Spleen (tissue), 13 donors: Measurements from ENCODE around the gene SMARCA1. TPM values are rescaled to one million over a fixed set of nuclear protein-coding genes. Genes with fewer than 3 reads are reported as not detected.

Experiments
- DNase-seq: peaks from one replicate; pipeline ENCODE4 v3.0.0-alpha.2; 2020
- H3K27ac ChIP-seq, 8 donors: fragments of 200-600 bp; sonication (generic) in 7 of 8; 1 replicate in 4 of 8; 2 replicates in 4 of 8; pipeline versions ENCODE4 v1.5.0 to v1.8.0; 2016 to 2021; ENCODE audit warnings: inconsistent platforms in 4 of 8, mild to moderate bottlenecking in 4 of 8, moderate library complexity in 1 of 8
- H3K27me3 ChIP-seq, 7 donors: fragments of 200-600 bp; sonication (generic) in 6 of 7; replicated peaks in 1 of 7; 1 replicate in 4 of 7; 2 replicates in 3 of 7; pipeline versions ENCODE4 v1.5.0 to v1.8.0; 2016 to 2021; ENCODE audit warnings: inconsistent platforms in 3 of 7, mild to moderate bottlenecking in 1 of 7
- H3K36me3 ChIP-seq, 6 donors: fragments of 200-600 bp; sonication (generic) in 5 of 6; 1 replicate in 4 of 6; 2 replicates in 2 of 6; pipeline versions ENCODE4 v1.5.0 to v1.8.0; 2016 to 2021; ENCODE audit warnings: inconsistent platforms in 2 of 6
- H3K4me1 ChIP-seq, 6 donors: fragments of 200-600 bp; sonication (generic) in 5 of 6; 1 replicate in 3 of 6; 2 replicates in 3 of 6; pipeline versions ENCODE4 v1.5.0 to v1.8.0; 2016 to 2021; ENCODE audit warnings: inconsistent platforms in 3 of 6
- H3K4me3 ChIP-seq, 8 donors: fragments of 200-600 bp; sonication (generic) in 7 of 8; 1 replicate in 4 of 8; 2 replicates in 4 of 8; pipeline versions ENCODE4 v1.5.0 to v1.8.0; 2016 to 2021; ENCODE audit warnings: inconsistent platforms in 4 of 8, mild to moderate bottlenecking in 4 of 8, moderate library complexity in 2 of 8
- H3K9me3 ChIP-seq, 8 donors: fragments of 200-600 bp; sonication (generic) in 7 of 8; 1 replicate in 4 of 8; 2 replicates in 4 of 8; pipeline versions ENCODE4 v1.5.0 to v1.8.0; 2016 to 2021; ENCODE audit warnings: inconsistent platforms in 4 of 8
- POLR2A ChIP-seq, 3 donors: fragments of 450-650 bp; IDR thresholded peaks; one replicate each; pipeline ENCODE4 v1.5.1; 2017; ENCODE audit warnings: antibody characterized with exemption in 3 of 3, mild to moderate bottlenecking in 1 of 3
- POLR2AphosphoS5 ChIP-seq, 3 donors: sonication (generic); formaldehyde crosslinking; IDR thresholded peaks; one replicate each; pipeline ENCODE4 v1.5.1; 2017; ENCODE audit warnings: antibody characterized with exemption in 3 of 3
- WGBS, 5 donors: extraction: QIAGEN DNeasy Blood & Tissue Kit in 3 of 5; methylation state at CpG; one replicate each; pipeline versions ENCODE4 v1.1.5 to v1.1.7; 2013 to 2018; 5-methylcytosine and 5-hydroxymethylcytosine counted together
- intact Hi-C: fragments of 100-400 bp; cut with DNase I; formaldehyde crosslinking; loops from one replicate; pipeline ENCODE4 v1.15.0; 2023; ENCODE audit warnings: low total_unique reads
- long read RNA-seq, 2 donors: transcript quantifications; one replicate each; lab custom pipeline, GENCODE V29; 2026
- polyA plus RNA-seq, 3 donors: library from polyadenylated mRNA; stranded (reverse); fragments of 200-250 nt; gene quantifications; one replicate each; pipeline ENCODE4 v1.2.1, GENCODE V29; 2013
- total RNA-seq, 7 donors: library from RNA; depleted of rRNA in 3 of 7; stranded (reverse); fragments of >200 nt in 3 of 7; fragmentation: NEBNext Ultra II Directional in 4 of 7; extraction: Animal tissue kit (Norgen Biotek cat#: 25700) in 4 of 7; gene quantifications; one replicate each; pipeline versions ENCODE4 v1.1.0 to v1.2.1, GENCODE V29; 2016 to 2021
- TF ChIP-seq, protein P1 (sequence below), 11 experiments: fragments of 200-600 bp in 7 of 11; fragments of 450-650 bp in 4 of 11; sonication (generic) in 4 of 11; IDR thresholded peaks in 8 of 11; conservative IDR thresholded peaks in 3 of 11; 1 replicate in 7 of 11; 2 replicates in 4 of 11; pipeline versions ENCODE4 v1.4.0 to v1.8.0; 2016 to 2021; ENCODE audit warnings: antibody characterized with exemption in 11 of 11, inconsistent platforms in 4 of 11, mild to moderate bottlenecking in 1 of 11
- donor health status: healthy with polysubstance abuse.
- donor health status: DM: no; HTN: no; CAD: no; lungs with moderate emphysema.
- donor health status: DM: no; HTN: no; CAD: no.
- donor health status: Bipolar disorder and iron deficiency.
- donor health status: healthy.
- donor health status: DM: no; HTN: no; CAD: no.
- donor health status: DM: yes; HTN: yes; CAD: no.

SMARCA1 gene, protein sequence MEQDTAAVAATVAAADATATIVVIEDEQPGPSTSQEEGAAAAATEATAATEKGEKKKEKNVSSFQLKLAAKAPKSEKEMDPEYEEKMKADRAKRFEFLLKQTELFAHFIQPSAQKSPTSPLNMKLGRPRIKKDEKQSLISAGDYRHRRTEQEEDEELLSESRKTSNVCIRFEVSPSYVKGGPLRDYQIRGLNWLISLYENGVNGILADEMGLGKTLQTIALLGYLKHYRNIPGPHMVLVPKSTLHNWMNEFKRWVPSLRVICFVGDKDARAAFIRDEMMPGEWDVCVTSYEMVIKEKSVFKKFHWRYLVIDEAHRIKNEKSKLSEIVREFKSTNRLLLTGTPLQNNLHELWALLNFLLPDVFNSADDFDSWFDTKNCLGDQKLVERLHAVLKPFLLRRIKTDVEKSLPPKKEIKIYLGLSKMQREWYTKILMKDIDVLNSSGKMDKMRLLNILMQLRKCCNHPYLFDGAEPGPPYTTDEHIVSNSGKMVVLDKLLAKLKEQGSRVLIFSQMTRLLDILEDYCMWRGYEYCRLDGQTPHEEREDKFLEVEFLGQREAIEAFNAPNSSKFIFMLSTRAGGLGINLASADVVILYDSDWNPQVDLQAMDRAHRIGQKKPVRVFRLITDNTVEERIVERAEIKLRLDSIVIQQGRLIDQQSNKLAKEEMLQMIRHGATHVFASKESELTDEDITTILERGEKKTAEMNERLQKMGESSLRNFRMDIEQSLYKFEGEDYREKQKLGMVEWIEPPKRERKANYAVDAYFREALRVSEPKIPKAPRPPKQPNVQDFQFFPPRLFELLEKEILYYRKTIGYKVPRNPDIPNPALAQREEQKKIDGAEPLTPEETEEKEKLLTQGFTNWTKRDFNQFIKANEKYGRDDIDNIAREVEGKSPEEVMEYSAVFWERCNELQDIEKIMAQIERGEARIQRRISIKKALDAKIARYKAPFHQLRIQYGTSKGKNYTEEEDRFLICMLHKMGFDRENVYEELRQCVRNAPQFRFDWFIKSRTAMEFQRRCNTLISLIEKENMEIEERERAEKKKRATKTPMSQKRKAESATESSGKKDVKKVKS
- total RNA-seq (10 to 100 TPM; 13.3 to 25.3 (median 17.1) TPM), polyA plus RNA-seq (1 to 10 TPM; 2.5 to 4.6 (median 3.1) TPM)
- long read RNA-seq, donor 1, partial matches to known transcripts: 14 of 17 reads
- long read RNA-seq, donor 1, other reads (novel, unspliced or antisense): 0 of 17 reads
- long read RNA-seq, donor 2, partial matches to known transcripts: 0 of 4 reads
- long read RNA-seq, donor 2, other reads (novel, unspliced or antisense): 0 of 4 reads

DNA sequence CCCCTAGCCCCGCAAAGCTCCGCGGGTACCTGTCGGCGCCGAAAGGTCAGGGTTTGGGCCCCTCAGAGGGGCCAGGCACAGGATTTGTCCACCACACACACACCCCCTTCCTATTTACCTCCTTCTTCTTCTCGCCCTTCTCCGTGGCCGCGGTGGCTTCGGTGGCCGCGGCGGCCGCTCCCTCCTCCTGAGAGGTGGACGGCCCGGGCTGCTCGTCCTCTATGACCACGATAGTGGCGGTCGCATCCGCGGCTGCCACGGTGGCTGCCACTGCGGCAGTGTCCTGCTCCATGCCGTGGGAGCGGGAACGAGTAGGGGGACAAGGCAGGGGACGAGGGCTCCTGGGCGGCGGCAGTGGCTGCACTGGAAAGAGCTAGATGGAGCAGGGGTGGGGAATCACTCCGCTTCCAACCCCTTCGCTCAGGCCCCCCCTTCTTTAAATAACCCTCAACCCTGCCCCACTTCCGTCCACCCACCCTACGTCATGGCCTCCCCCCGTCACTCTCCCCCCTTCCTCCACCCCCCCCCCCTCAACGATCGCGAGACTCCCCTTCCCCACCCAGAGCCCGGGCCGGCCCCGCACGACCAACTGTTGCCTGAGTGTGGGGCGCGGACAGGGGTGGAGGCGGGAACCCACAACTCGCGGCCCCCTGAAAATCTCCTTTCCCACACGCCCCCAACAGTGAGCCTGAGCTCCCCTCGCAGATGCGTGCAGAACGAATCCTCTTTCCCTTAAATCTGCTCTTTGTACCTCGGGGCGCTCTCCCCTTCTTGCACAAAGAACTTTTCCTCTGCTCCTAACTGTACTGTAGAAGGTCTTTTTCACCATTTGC lies at the start of gene SMARCA1:
SMARCA1 (minus strand) TSS at position 412 of the 833 bp plus-strand sequence; CDS start at position 292, 120 bp downstream.
- peak; percentile 78 for DNase-seq
- peak within 1 kb of the TSS in 7 of 8 donors; percentile 63 to 80 (median 76) for H3K27ac ChIP-seq
- intact Hi-C loops: no loop called here
- H3K4me1 ChIP-seq: peaks cover 0 to 10% (median 0%) of the 10 kb centered on the region in 6 donors
- H3K36me3 ChIP-seq: no peaks in the 10 kb centered on the region
- H3K27me3 ChIP-seq: peaks cover 0 to 26% (median 3%) of the 10 kb centered on the region in 7 donors
- no peak for TF ChIP-seq POLR2A (IDR thresholded peaks at IDR 0.05)
- TF ChIP-seq, protein P1, sequence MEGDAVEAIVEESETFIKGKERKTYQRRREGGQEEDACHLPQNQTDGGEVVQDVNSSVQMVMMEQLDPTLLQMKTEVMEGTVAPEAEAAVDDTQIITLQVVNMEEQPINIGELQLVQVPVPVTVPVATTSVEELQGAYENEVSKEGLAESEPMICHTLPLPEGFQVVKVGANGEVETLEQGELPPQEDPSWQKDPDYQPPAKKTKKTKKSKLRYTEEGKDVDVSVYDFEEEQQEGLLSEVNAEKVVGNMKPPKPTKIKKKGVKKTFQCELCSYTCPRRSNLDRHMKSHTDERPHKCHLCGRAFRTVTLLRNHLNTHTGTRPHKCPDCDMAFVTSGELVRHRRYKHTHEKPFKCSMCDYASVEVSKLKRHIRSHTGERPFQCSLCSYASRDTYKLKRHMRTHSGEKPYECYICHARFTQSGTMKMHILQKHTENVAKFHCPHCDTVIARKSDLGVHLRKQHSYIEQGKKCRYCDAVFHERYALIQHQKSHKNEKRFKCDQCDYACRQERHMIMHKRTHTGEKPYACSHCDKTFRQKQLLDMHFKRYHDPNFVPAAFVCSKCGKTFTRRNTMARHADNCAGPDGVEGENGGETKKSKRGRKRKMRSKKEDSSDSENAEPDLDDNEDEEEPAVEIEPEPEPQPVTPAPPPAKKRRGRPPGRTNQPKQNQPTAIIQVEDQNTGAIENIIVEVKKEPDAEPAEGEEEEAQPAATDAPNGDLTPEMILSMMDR (IDR thresholded peaks at IDR 0.05 in 8 of 11, conservative IDR thresholded peaks at IDR 0.05 in 3 of 11): no peak
- peak in 2 of 3 donors; percentile 42 to 52 for TF ChIP-seq POLR2AphosphoS5 (IDR thresholded peaks at IDR 0.05)
- 3 to 50% (median 5%) methylated on average over 7 to 51 of the region's 54 CpGs for WGBS, 5 donors
- peaks cover 0 to 3% (median 0%) of the 10 kb centered on the region in 8 donors for H3K9me3 ChIP-seq
- H3K4me3 ChIP-seq: peak within 1 kb of the TSS; percentile 42 to 78 (median 52)

DNA sequence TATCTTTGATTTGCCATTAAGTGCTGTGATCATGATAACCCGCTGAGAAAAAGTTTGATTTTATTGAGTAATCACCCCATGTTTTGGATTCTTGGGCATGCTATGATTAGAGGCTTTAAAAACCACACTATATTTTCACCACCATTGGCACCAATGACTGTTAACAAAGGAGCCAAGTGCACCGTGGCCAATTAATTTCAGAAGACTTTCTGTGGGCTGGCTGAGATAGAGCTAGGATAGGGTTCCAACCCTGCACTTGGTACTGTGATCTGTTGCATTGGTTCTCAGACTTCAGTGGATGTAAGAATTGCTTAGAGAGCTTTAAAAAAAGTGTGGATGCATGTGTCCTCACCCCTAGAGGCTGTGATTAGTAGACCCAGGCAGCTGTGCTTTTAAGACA lies 49.1 kb upstream of the SMARCA1 start:
- no peak for DNase-seq
- TF ChIP-seq POLR2A (IDR thresholded peaks at IDR 0.05) (no peak), POLR2AphosphoS5 (IDR thresholded peaks at IDR 0.05) (no peak)
- TF ChIP-seq, protein P1 (IDR thresholded peaks at IDR 0.05 in 8 of 11, conservative IDR thresholded peaks at IDR 0.05 in 3 of 11): no peak
- Histone ChIP-seq H3K4me1 (no peaks in the 10 kb centered on the region), H3K9me3 (no peaks in the 10 kb centered on the region), H3K36me3 (peaks cover 0 to 71% (median 1%) of the 10 kb centered on the region in 6 donors), H3K27me3 (no peaks in the 10 kb centered on the region), H3K27ac (no peak overlapping the region), H3K4me3 (no peak overlapping the region)
- intact Hi-C loops: no loop called here
- WGBS, 5 donors: 74 to 86% (median 84%) methylated on average over 1 to 2 of the region's 2 CpGs

DNA sequence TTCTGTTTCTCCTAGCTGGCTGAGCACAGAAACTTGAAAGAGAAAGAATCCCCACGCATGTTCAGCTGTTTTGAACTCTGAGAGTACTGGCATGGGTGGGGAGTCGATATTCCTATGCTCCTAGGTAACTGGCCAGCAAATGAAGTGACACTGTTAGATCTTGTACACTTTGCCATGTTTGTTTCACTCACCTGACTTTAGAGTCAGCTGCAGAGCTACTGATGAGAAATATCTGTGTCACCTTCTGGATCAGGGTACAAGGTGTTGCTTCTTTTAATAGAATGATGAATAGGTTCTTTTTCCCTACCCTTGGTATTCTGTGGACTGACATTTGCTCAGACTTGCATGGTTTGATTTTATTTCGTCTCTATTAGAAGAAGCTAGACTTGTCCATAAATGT lies 45.1 kb upstream of the SMARCA1 start:
- no peak overlapping the region for H3K27ac ChIP-seq
- intact Hi-C loops: no loop called here
- 64 to 97% (median 92%) methylated on average over 3 of the region's 3 CpGs for WGBS, 5 donors
- H3K4me1 ChIP-seq: no peaks in the 10 kb centered on the region
- no peak overlapping the region for H3K4me3 ChIP-seq
- no peaks in the 10 kb centered on the region for H3K9me3 ChIP-seq
- H3K27me3 ChIP-seq: no peaks in the 10 kb centered on the region
- peaks cover 0 to 50% (median 1%) of the 10 kb centered on the region in 6 donors for H3K36me3 ChIP-seq
- TF ChIP-seq, protein P1 (IDR thresholded peaks at IDR 0.05 in 8 of 11, conservative IDR thresholded peaks at IDR 0.05 in 3 of 11): no peak
- TF ChIP-seq POLR2AphosphoS5 (IDR thresholded peaks at IDR 0.05): no peak
- TF ChIP-seq POLR2A (IDR thresholded peaks at IDR 0.05): no peak
- DNase-seq: no peak
